Erythroblast (primary cell): ENCODE results near the gene HHEX.

ENCODE experiments used
- GATA1 ChIP-seq: IDR thresholded peaks from 2 replicates; pipeline ENCODE4 v1.6.1; 2011; ENCODE audit warnings: low read depth, mild to moderate bottlenecking, control low read depth, low read length, moderate library complexity
- POLR2A ChIP-seq: IDR thresholded peaks from 2 replicates; pipeline ENCODE4 v1.6.1; 2011; ENCODE audit warnings: mild to moderate bottlenecking, low read length

DNA sequence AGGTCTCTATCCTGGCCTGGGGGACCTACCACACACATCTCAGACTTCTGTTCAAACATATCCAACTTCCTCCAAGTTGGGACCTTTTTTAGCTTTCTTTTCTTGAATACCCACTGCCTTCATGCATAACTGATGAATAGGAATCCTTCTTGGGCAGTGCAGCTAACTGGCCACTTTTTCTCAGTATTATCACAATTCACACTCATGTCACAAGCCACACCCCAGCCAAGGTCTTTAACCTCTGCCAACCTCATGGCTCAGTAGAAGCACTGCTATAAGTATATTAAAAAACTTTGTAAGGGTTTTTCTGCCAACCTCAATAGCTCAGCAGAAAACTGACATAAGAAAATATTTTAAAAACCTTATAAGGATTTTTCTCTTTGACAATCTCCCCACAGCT, 44.5 kb downstream of the HHEX start:
- TF ChIP-seq POLR2A (no peak), GATA1 (no peak)
